Measurements from ENCODE around the gene NOL12. TPM values are rescaled to one million over a fixed set of nuclear protein-coding genes. Genes with fewer than 3 reads are reported as not detected.

Gene NOL12
- total and polyA plus RNA-seq, 8 donors, result 16.2 to 26.3 (median 20.3) TPM

DNA sequence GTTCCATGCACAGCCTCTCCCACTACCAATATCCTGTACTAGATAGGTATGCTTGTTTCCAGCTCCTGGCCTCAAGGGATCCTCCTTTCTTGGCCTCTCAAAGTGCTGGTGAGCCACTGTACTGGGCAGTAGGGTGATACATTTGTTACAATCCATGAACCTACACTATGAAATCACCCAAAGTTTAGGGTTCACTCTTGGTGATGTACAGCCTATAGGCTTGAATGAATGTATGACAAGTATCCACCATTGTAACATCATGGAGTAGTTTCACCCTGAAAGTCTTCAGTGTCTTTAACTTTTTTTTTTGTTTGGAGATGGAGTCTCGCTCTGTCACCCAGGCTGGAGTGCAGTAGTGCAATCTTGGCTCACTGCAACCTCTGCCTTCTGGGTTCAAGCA lies 42.5 kb downstream of the NOL12 start:
- TF ChIP-seq CTCF (IDR thresholded peaks at IDR 0.05), result no peak
- no peaks in the 10 kb centered on the region for H3K9me3 ChIP-seq
- ATAC-seq, result peak; percentile 29

GRCh38 chr22:37731804-37732471 lies 45.8 kb downstream of the NOL12 start:
- no peaks in the 10 kb centered on the region for H3K27me3 ChIP-seq
- intact Hi-C loops (cut with DNase I), result no loop called here

More for the DNA sequence above, 42.5 kb downstream of the NOL12 start:
- intact Hi-C loops (cut with DNase I), result no loop called here
- no peaks in the 10 kb centered on the region for H3K27me3 ChIP-seq
- H3K4me1 ChIP-seq, result peaks cover 10 to 38% of the 10 kb centered on the region in 2 donors
- peak overlapping the region; percentile 14 to 73 for H3K27ac ChIP-seq
- H3K36me3 ChIP-seq, result no peaks in the 10 kb centered on the region
- DNase-seq, result no peak
- H3K4me3 ChIP-seq, result no peak overlapping the region

DNA sequence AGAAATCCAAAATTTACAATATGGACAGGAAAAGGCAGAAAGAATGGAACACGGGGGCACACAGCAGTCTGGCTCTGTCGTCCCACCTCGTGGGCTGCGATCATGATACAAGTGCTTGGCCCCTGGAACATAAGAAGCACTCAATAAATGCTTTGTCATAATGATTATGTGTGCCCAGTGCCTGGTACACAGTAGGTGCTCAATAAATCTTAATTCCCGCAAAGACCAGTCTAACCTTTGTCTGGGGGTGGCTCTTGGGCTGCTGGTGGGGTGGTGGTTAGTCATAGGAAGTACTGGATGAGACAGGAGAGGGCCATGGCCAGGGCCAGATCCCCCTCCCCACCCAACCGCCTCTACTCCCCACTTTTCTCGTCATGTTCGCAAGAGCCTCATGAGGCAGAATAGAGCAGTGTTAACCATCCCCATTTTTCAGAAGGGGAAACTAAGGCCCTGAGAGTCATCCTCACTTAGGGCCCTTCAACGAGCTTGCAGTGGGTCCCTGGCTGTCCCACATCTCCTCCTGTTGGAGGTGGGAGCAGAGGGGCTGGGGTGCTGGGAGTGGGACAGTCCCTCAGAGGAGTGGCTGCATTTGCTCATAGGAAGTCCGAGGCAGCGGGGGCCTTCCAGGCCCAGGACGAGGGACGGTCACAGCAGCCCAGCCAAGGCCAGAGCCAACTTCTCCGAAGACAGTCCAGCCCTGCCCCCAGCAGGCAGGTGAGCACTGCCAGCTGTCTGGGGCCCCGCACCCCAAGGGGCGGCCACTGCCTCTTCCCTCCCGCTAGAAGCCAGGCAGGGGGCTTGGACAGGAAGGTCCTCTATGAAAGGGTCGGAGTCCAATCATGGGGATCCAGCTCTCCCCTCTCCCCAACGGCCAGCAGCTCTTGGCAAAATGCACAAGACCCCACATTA lies 46.8 kb downstream of the NOL12 start:
- DNase-seq (no peak), ATAC-seq (no peak)
- Histone ChIP-seq H3K9me3 (no peaks in the 10 kb centered on the region), H3K27ac (no peak overlapping the region), H3K4me1 (peaks cover 7 to 39% of the 10 kb centered on the region in 2 donors), H3K4me3 (no peak overlapping the region), H3K36me3 (no peaks in the 10 kb centered on the region), H3K27me3 (no peaks in the 10 kb centered on the region)
- TF ChIP-seq CTCF (IDR thresholded peaks at IDR 0.05), result no peak
- intact Hi-C loops (cut with DNase I), result no loop called here

More at GRCh38 chr22:37731804-37732471, 45.8 kb downstream of the NOL12 start:
- peaks cover 10 to 46% of the 10 kb centered on the region in 2 donors for H3K4me1 ChIP-seq
- ATAC-seq (peak; percentile 26), DNase-seq (no peak)
- peak in 1 of 2 donors; percentile 17 for TF ChIP-seq CTCF (IDR thresholded peaks at IDR 0.05)
- H3K4me3 ChIP-seq, result no peak overlapping the region
- H3K9me3 ChIP-seq, result no peaks in the 10 kb centered on the region
- H3K36me3 ChIP-seq, result no peaks in the 10 kb centered on the region
- peak overlapping the region; percentile 61 to 73 for H3K27ac ChIP-seq

DNA sequence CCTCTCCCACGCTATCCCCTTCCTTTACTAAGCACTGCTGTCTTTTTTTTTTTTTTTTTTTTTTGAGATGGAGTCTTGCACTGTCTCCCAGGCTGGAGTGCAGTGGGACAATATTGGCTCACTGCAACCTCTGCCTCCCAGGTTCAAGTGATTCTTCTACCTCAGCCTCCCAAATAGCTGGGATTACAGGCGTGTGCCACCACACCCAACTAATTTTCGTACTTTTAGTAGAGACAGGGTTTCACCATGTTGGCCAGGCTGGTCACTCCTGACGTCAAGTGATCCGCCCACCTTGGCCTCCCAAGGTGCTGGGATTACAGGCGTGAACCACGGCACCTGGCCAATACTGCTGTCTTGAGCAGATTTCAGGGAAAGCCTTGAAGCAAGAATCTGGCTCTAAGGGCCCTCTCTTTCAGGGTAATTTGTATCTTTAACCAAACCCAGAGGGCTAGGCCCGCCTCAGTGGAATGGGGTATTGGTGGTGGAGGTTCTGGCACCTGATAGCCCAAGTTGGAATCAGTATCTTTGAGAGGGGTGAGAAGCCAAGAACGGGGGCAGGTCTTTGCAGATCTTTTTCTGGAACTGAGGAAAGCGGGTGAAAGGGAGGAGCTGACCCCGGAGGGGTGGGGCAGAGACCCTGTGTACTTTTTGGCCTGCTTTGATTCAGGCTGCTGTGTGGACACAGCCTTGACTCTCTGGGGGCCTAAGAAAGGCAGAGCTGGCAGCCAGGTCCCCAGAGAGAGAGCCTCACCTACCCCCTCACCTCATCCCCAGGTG lies 47.7 kb downstream of the NOL12 start:
- Histone ChIP-seq H3K27me3 (no peaks in the 10 kb centered on the region), H3K9me3 (no peaks in the 10 kb centered on the region), H3K36me3 (no peaks in the 10 kb centered on the region), H3K4me1 (peaks cover 3 to 35% of the 10 kb centered on the region in 2 donors), H3K4me3 (no peak overlapping the region), H3K27ac (no peak overlapping the region)
- intact Hi-C loops (cut with DNase I), result no loop called here
- DNase-seq (no peak), ATAC-seq (no peak)
- TF ChIP-seq CTCF (IDR thresholded peaks at IDR 0.05), result no peak
